Globus pallidus (tissue), 1 donor: ENCODE data around the gene RAB3C.
"Not testable (repeated sequence)": the region's sequence is repeated elsewhere in the genome, so short reads cannot be mapped to it uniquely, and the experiment has no call there.

ENCODE experiments used
- DNase-seq: peaks from one replicate; pipeline ENCODE4 v3.0.0-alpha.2; 2015; ENCODE audit warnings: low spot score

The RAB3C gene

GRCh38 chr5:58602889-58603288 is 20.0 kb downstream of the RAB3C start:
- not testable (repeated sequence) for DNase-seq

- DNase-seq, result no peak
These were observed 23.2 kb downstream of the RAB3C start for GRCh38 chr5:58606064-58606463.

GRCh38 chr5:58615972-58616371 is 33.1 kb downstream of the RAB3C start:
- DNase-seq, result no peak

GRCh38 chr5:58617241-58617640 is 34.4 kb downstream of the RAB3C start:
- DNase-seq, result no peak

GRCh38 chr5:58620336-58620735 is 37.5 kb downstream of the RAB3C start:
- DNase-seq, result no peak

GRCh38 chr5:58622936-58623871 is 40.3 kb downstream of the RAB3C start:
- no peak for DNase-seq

GRCh38 chr5:58628626-58629025 is 45.8 kb downstream of the RAB3C start:
- DNase-seq, result no peak

GRCh38 chr5:58629271-58630159 is 46.6 kb downstream of the RAB3C start:
- DNase-seq, result no peak

- DNase-seq, result no peak
These were observed 49.0 kb downstream of the RAB3C start for GRCh38 chr5:58631895-58632294.

GRCh38 chr5:58635416-58635815 is 52.5 kb downstream of the RAB3C start:
- no peak for DNase-seq

GRCh38 chr5:58640011-58640410 is 57.1 kb downstream of the RAB3C start:
- no peak for DNase-seq

GRCh38 chr5:58641533-58641932 is 58.7 kb downstream of the RAB3C start:
- DNase-seq, result no peak

GRCh38 chr5:58648846-58649245 is 66.0 kb downstream of the RAB3C start:
- DNase-seq, result no peak

- no peak for DNase-seq
These were observed 66.8 kb downstream of the RAB3C start for GRCh38 chr5:58649716-58650115.

- DNase-seq, result no peak
These were observed 70.6 kb downstream of the RAB3C start for GRCh38 chr5:58653521-58653920.

GRCh38 chr5:58666141-58666540 is 83.3 kb downstream of the RAB3C start:
- no peak for DNase-seq

GRCh38 chr5:58666598-58667581 is 84.0 kb downstream of the RAB3C start:
- no peak for DNase-seq

GRCh38 chr5:58670582-58670981 is 87.7 kb downstream of the RAB3C start:
- no peak for DNase-seq

- no peak for DNase-seq
These were observed 88.3 kb downstream of the RAB3C start for GRCh38 chr5:58671155-58671554.

- no peak for DNase-seq
These were observed 89.6 kb downstream of the RAB3C start for GRCh38 chr5:58672521-58672920.

- no peak for DNase-seq
These were observed 91.2 kb downstream of the RAB3C start for GRCh38 chr5:58674070-58674469.

- DNase-seq, result no peak
These were observed 91.8 kb downstream of the RAB3C start for GRCh38 chr5:58674711-58675110.
